Measurements from ENCODE around the gene CCNL2. TPM values are rescaled to one million over a fixed set of nuclear protein-coding genes. Genes with fewer than 3 reads are reported as not detected.
A peak's percentile ranks its signal among the peaks of the same experiment; 100 is the strongest.

Gene CCNL2
- total and polyA plus RNA-seq, 2 of the 13 experiments (the other 11 are each of a cell fraction or from before 2014, with no cell fraction given) = 105 to 340 TPM

- peak; percentile 56 for TF ChIP-seq PHF5A (CRISPR knock-in tag; IDR thresholded peaks at IDR 0.05; ENCODE audit: low read depth, unreplicated experiment)
- TF ChIP-seq ZNF280B (CRISPR knock-in tag; IDR thresholded peaks at IDR 0.05; ENCODE audit: borderline replicate concordance) = peak; percentile 44; the same call in 1 of the 2 replicates
- no peak for TF ChIP-seq ZNF563 (CRISPR knock-in tag; IDR thresholded peaks at IDR 0.05)
- no peak; the same call in 1 of the 2 replicates for TF ChIP-seq ZNF710 (CRISPR knock-in tag; IDR thresholded peaks at IDR 0.05; ENCODE audit: borderline replicate concordance)
- TF ChIP-seq HMGXB3 (CRISPR knock-in tag; IDR thresholded peaks at IDR 0.05; ENCODE audit: borderline replicate concordance) = no peak
- no peak for TF ChIP-seq ZNF569 (CRISPR knock-in tag; IDR thresholded peaks at IDR 0.05; ENCODE audit: borderline replicate concordance)
- no peak for TF ChIP-seq IKZF1 (IDR thresholded peaks at IDR 0.05)
- no peak for TF ChIP-seq EHMT2 (IDR thresholded peaks at IDR 0.05; ENCODE audit: borderline replicate concordance, low read depth, low read length)
- TF ChIP-seq SIN3B (IDR thresholded peaks at IDR 0.05; ENCODE audit: low read length) = no peak
- TF ChIP-seq NPAS2 (CRISPR knock-in tag; IDR thresholded peaks at IDR 0.05; ENCODE audit: borderline replicate concordance) = no peak
- TF ChIP-seq IRF9 (CRISPR knock-in tag; IDR thresholded peaks at IDR 0.05; ENCODE audit: borderline replicate concordance) = no peak
- peak; percentile 68 for TF ChIP-seq HNRNPK (IDR thresholded peaks at IDR 0.05; ENCODE audit: low read depth, low read length, poor library complexity, severe bottlenecking)
- TF ChIP-seq PPARG (CRISPR knock-in tag; conservative IDR thresholded peaks at IDR 0.05) = no peak
- no peak for TF ChIP-seq ZNF781 (CRISPR knock-in tag; IDR thresholded peaks at IDR 0.05; ENCODE audit: borderline replicate concordance, not compliant biosample characterization)
- TF ChIP-seq THAP7 (CRISPR knock-in tag; IDR thresholded peaks at IDR 0.05) = no peak
- no peak; the same call in 1 of the 2 replicates for TF ChIP-seq TBX2 (CRISPR knock-in tag; IDR thresholded peaks at IDR 0.05; ENCODE audit: borderline replicate concordance)
- TF ChIP-seq ZNF652 (CRISPR knock-in tag; IDR thresholded peaks at IDR 0.05; ENCODE audit: borderline replicate concordance, low read depth) = no peak
- TF ChIP-seq ZNF124 (CRISPR knock-in tag; IDR thresholded peaks at IDR 0.05) = no peak
- no peak for TF ChIP-seq ZNF441 (CRISPR knock-in tag; IDR thresholded peaks at IDR 0.05; ENCODE audit: borderline replicate concordance)
These were observed 26.8 kb upstream of the CCNL2 start (continued) for GRCh38 chr1:1425753-1426495.
